Esophagus muscularis mucosa (tissue), 4 donors: ENCODE measurements around the gene NFIB. TPM values are rescaled to one million over a fixed set of nuclear protein-coding genes. Genes with fewer than 3 reads are reported as not detected.

Source experiments
- DNase-seq: peaks from one replicate; pipeline ENCODE4 v3.0.0-alpha.2; 2017; ENCODE audit errors: extremely low spot score
- H3K27ac ChIP-seq, 4 donors: fragments of 200-600 bp; sonication (generic); replicated peaks in 1 of 4; 1 replicate in 3 of 4; 2 replicates in 1 of 4; pipeline ENCODE4 v1.5.1; 2016 to 2019; ENCODE audit warnings: mild to moderate bottlenecking in 1 of 4
- H3K27me3 ChIP-seq, 4 donors: fragments of 200-600 bp; sonication (generic); one replicate each; pipeline versions ENCODE4 v1.5.1 to v1.6.0; 2016 to 2019
- H3K36me3 ChIP-seq, 4 donors: fragments of 200-600 bp; sonication (generic); one replicate each; pipeline ENCODE4 v1.5.1; 2016 to 2019
- H3K4me1 ChIP-seq, 4 donors: fragments of 200-600 bp; sonication (generic); one replicate each; pipeline ENCODE4 v1.5.1; 2016 to 2019
- H3K4me3 ChIP-seq, 4 donors: fragments of 200-600 bp; sonication (generic); 1 replicate in 2 of 4; 2 replicates in 2 of 4; pipeline ENCODE4 v1.5.1; 2016 to 2019; ENCODE audit warnings: mild to moderate bottlenecking in 4 of 4, moderate library complexity in 1 of 4
- H3K9me3 ChIP-seq, 4 donors: fragments of 200-600 bp; sonication (generic); 1 replicate in 3 of 4; 2 replicates in 1 of 4; pipeline ENCODE4 v1.5.1; 2016 to 2019
- CTCF ChIP-seq, 3 experiments: fragments of 200-600 bp in 2 of 3; fragments of 450-650 bp in 1 of 3; sonication (generic) in 2 of 3; IDR thresholded peaks; one replicate each; pipeline ENCODE4 v1.5.1; 2017 to 2019; ENCODE audit warnings: antibody characterized with exemption in 3 of 3, mild to moderate bottlenecking in 2 of 3, moderate library complexity in 1 of 3
- EP300 ChIP-seq: sonication (generic); formaldehyde crosslinking; IDR thresholded peaks from one replicate; pipeline ENCODE4 v1.6.1; 2017; ENCODE audit warnings: antibody characterized with exemption
- POLR2A ChIP-seq: fragments of 450-650 bp; IDR thresholded peaks from one replicate; pipeline ENCODE4 v1.6.1; 2017; ENCODE audit warnings: antibody characterized with exemption, moderate library complexity, mild to moderate bottlenecking, low read depth
- POLR2AphosphoS5 ChIP-seq, 2 donors: sonication (generic); formaldehyde crosslinking; IDR thresholded peaks; one replicate each; pipeline ENCODE4 v1.6.1; 2017; ENCODE audit warnings: antibody characterized with exemption in 2 of 2
- WGBS: methylation state at CpG from one replicate; pipeline ENCODE4 v1.1.5; 2018; 5-methylcytosine and 5-hydroxymethylcytosine counted together
- intact Hi-C: fragments of 100-400 bp; cut with DNase I; formaldehyde crosslinking; loops from one replicate; pipeline ENCODE4 v1.15.1; 2023
- total RNA-seq, 4 donors: library from RNA; depleted of rRNA; stranded (reverse); fragments of >200 nt; gene quantifications; one replicate each; pipeline versions ENCODE4 v1.1.0 to v1.2.1, GENCODE V29; 2016

Gene NFIB
- total RNA-seq, 4 donors from 2014 or later = 38.1 to 64.4 (median 55.8) TPM

GRCh38 chr9:14033067-14033466, 280.9 kb downstream of the NFIB start:
- 92% methylated on average over 3 of the region's 3 CpGs for WGBS
- Histone ChIP-seq H3K27ac (no peak overlapping the region), H3K9me3 (no peaks in the 10 kb centered on the region), H3K36me3 (no peaks in the 10 kb centered on the region), H3K27me3 (no peaks in the 10 kb centered on the region), H3K4me1 (peaks cover 27 to 35% (median 34%) of the 10 kb centered on the region in 4 donors), H3K4me3 (no peak overlapping the region)
- intact Hi-C loops = loop anchor here (5.0 kb wide), 2 partner anchors 64 to 284 kb away; no protein-coding TSS in a partner anchor
- TF ChIP-seq EP300 (no peak), POLR2A (no peak), CTCF (IDR thresholded peaks at IDR 0.05) (no peak), POLR2AphosphoS5 (IDR thresholded peaks at IDR 0.05) (no peak)
- DNase-seq = no peak
